Endothelial cell of umbilical vein (primary cell): ENCODE results near the gene ELAVL1. TPM values are rescaled to one million over a fixed set of nuclear protein-coding genes. Genes with fewer than 3 reads are reported as not detected.

Experiments
- BruUV-seq: library from RNA; stranded (reverse); fragments of 400-500 nt; replicated peaks from 2 replicates; lab custom pipeline; 2021; lab: Mats Ljungman, UMichigan
- CTCF ChIA-PET: fragments of 300-600, 350-600 bp; sonication (Branson Sonifier 250); formaldehyde crosslinking; loops from one replicate; lab custom pipeline; 2021; ENCODE audit warnings: antibody characterized with exemption, inconsistent platforms; lab: Charles Lee
- POLR2A ChIA-PET: fragments of 300-600, 350-600 bp; sonication (Branson Sonifier 250); formaldehyde crosslinking; loops from one replicate; lab custom pipeline; 2021; ENCODE audit warnings: antibody characterized with exemption, inconsistent platforms; lab: Charles Lee
- DNase-seq: peaks from one replicate; pipeline ENCODE4 v3.0.0-alpha.2; 2011; ENCODE audit warnings: low read depth, low spot score
- FAIRE-seq: peaks from 2 replicates; lab custom pipeline; 2011; peaks lifted over from hg19 to GRCh38; lab: Jason Lieb, UNC
- H2AFZ ChIP-seq: 2 replicates; pipeline ENCODE4 v1.6.0; 2012; ENCODE audit warnings: low read depth, low read length, control low read depth, inconsistent platforms
- H3K27ac ChIP-seq: 2 replicates; pipeline ENCODE4 v1.5.1; 2011; ENCODE audit warnings: low read depth, mild to moderate bottlenecking, control low read depth, low read length, moderate library complexity; ENCODE audit not compliant: insufficient read depth
- H3K27me3 ChIP-seq, 2 experiments: 2 replicates each; pipeline versions ENCODE4 v1.6.0 to v1.6.1; 2011; ENCODE audit warnings: low read length in 2 of 2, mixed read lengths in 1 of 2; ENCODE audit not compliant: control insufficient read depth in 2 of 2, insufficient read depth in 2 of 2
- H3K36me3 ChIP-seq, 2 experiments: 2 replicates in 1 of 2; 3 replicates in 1 of 2; pipeline ENCODE4 v1.5.1; 2011; ENCODE audit warnings: low read length in 2 of 2, mild to moderate bottlenecking in 1 of 2, moderate library complexity in 1 of 2; ENCODE audit not compliant: control insufficient read depth in 2 of 2, insufficient read depth in 2 of 2; ENCODE audit errors: extremely low read depth in 1 of 2
- H3K4me1 ChIP-seq: 3 replicates; pipeline ENCODE4 v1.5.1; 2011; ENCODE audit warnings: mild to moderate bottlenecking, low read length; ENCODE audit not compliant: control insufficient read depth, insufficient read depth; ENCODE audit errors: extremely low read depth
- H3K4me2 ChIP-seq: 2 replicates; pipeline ENCODE4 v1.6.1; 2011; ENCODE audit warnings: low read length, control low read depth, mixed read lengths; ENCODE audit not compliant: insufficient read depth
- H3K4me3 ChIP-seq, 3 experiments: fragments of 200-600 bp in 1 of 3; sonication (generic), shearing (Covaris generic) in 1 of 3; replicated peaks in 1 of 3; 2 replicates each; pipeline ENCODE4 v1.5.1; 2011 to 2016; ENCODE audit warnings: control low read depth in 3 of 3, low read length in 3 of 3, mild to moderate bottlenecking in 2 of 3, inconsistent platforms in 1 of 3, low read depth in 1 of 3, moderate library complexity in 1 of 3; ENCODE audit not compliant: insufficient read depth in 1 of 3
- H3K79me2 ChIP-seq: 2 replicates; pipeline ENCODE4 v1.6.0; 2012; ENCODE audit warnings: low read length, inconsistent platforms; ENCODE audit not compliant: control insufficient read depth, insufficient read depth
- H3K9ac ChIP-seq: replicated peaks from 2 replicates; pipeline ENCODE3; 2011; ENCODE audit warnings: low read length, control low read depth; ENCODE audit not compliant: insufficient read depth; ENCODE audit errors: extremely low read depth
- H3K9me1 ChIP-seq: replicated peaks from 3 replicates; pipeline ENCODE4 v1.6.0; 2011; ENCODE audit warnings: mild to moderate bottlenecking, low read length; ENCODE audit not compliant: control insufficient read depth, insufficient read depth; ENCODE audit errors: extremely low read depth
- H3K9me3 ChIP-seq: replicated peaks from 2 replicates; pipeline ENCODE4 v1.5.1; 2012; ENCODE audit warnings: low read length, inconsistent platforms; ENCODE audit not compliant: control insufficient read depth, insufficient read depth
- H4K20me1 ChIP-seq: replicated peaks from 2 replicates; pipeline ENCODE3; 2011; ENCODE audit warnings: mild to moderate bottlenecking, low read length; ENCODE audit not compliant: control insufficient read depth, insufficient read depth; ENCODE audit errors: extremely low read depth
- CTCF ChIP-seq, 2 donors: IDR thresholded peaks; 1 replicate in 1 of 2; 2 replicates in 1 of 2; pipeline ENCODE4 v1.5.1; 2011; ENCODE audit warnings: low read length in 2 of 2, mild to moderate bottlenecking in 2 of 2, moderate library complexity in 2 of 2, control low read depth in 1 of 2, inconsistent platforms in 1 of 2, low read depth in 1 of 2; ENCODE audit not compliant: insufficient read depth in 1 of 2; ENCODE audit errors: extremely low read depth in 1 of 2
- EZH2 ChIP-seq: IDR thresholded peaks from 2 replicates; pipeline ENCODE4 v1.6.1; 2012; ENCODE audit warnings: borderline replicate concordance, low read depth, mild to moderate bottlenecking, moderate library complexity, low read length, inconsistent platforms; ENCODE audit not compliant: severe bottlenecking
- FOS ChIP-seq: IDR thresholded peaks from 2 replicates; pipeline ENCODE4 v1.6.1; 2011; ENCODE audit warnings: mild to moderate bottlenecking, low read length, moderate library complexity, borderline replicate concordance; ENCODE audit not compliant: insufficient read depth
- GATA2 ChIP-seq: IDR thresholded peaks from 2 replicates; pipeline ENCODE4 v1.7.0; 2011; ENCODE audit warnings: low read depth, mild to moderate bottlenecking, moderate library complexity, mixed read lengths, low read length; ENCODE audit not compliant: insufficient read length, insufficient read depth
- JUN ChIP-seq: IDR thresholded peaks from 2 replicates; pipeline ENCODE4 v1.6.1; 2011; ENCODE audit warnings: borderline replicate concordance, low read depth; ENCODE audit not compliant: insufficient read length, insufficient read depth
- MAX ChIP-seq: IDR thresholded peaks from 2 replicates; pipeline ENCODE4 v1.6.1; 2011; ENCODE audit not compliant: insufficient read depth, insufficient read length
- MYC ChIP-seq: IDR thresholded peaks from one replicate; pipeline ENCODE4 v1.6.1; 2011; ENCODE audit warnings: mild to moderate bottlenecking, low read depth, low read length
- POLR2A ChIP-seq: IDR thresholded peaks from 2 replicates; pipeline ENCODE4 v1.6.1; 2012; ENCODE audit warnings: low read depth, mild to moderate bottlenecking, control low read depth, low read length
- POLR2AphosphoS5 ChIP-seq: IDR thresholded peaks from 2 replicates; pipeline ENCODE4 v1.6.1; 2012; ENCODE audit warnings: low read depth, mild to moderate bottlenecking, control low read depth, low read length, moderate library complexity; ENCODE audit not compliant: insufficient read depth
- dilution Hi-C: fragments of 300-500 bp; cut with MboI; formaldehyde crosslinking; loops from one replicate; pipeline ENCODE4 v1.15.0; 2019; ENCODE audit warnings: low sequenced_read_pairs; ENCODE audit not compliant: extremely low pct_ligation_motif_present
- intact Hi-C: fragments of 100-400 bp; cut with micrococcal nuclease; formaldehyde crosslinking; loops from one replicate; pipeline ENCODE4 v1.10.0; 2022
- polyA plus RNA-seq, 4 experiments: library from polyadenylated mRNA; depleted of rRNA in 3 of 4; stranded (reverse) in 3 of 4; unstranded in 1 of 4; fragments of >200 nt; gene quantifications; 2 replicates each; pipeline versions ENCODE4 v1.2.1 to v1.2.3, GENCODE V29; 2011 to 2012; ENCODE audit warnings: missing spikeins in 1 of 4
- total RNA-seq: library from RNA; stranded (reverse); gene quantifications from 2 replicates; pipeline ENCODE4 v1.2.3, GENCODE V29; 2021

ELAVL1 gene
- total and polyA plus RNA-seq, 2 donors (not counting 3 experiments of a cell fraction or from before 2014, with no cell fraction given) = 46.8 to 134 TPM

- POLR2A ChIA-PET = interaction anchor here (0.7 kb wide), 1 partner anchor 879 kb away, joined by 4 read pairs; no protein-coding TSS in a partner anchor
Observed at GRCh38 chr19:7976461-7976860, 29.0 kb downstream of the ELAVL1 start.

GRCh38 chr19:7975037-7975436 lies 30.4 kb downstream of the ELAVL1 start:
- Histone ChIP-seq H3K79me2 (no peaks in the 10 kb centered on the region), H3K9me3 (no peaks in the 10 kb centered on the region), H4K20me1 (no peaks in the 10 kb centered on the region), H3K9me1 (no peaks in the 10 kb centered on the region), H3K4me3 (no peak overlapping the region), H2AFZ (no peak overlapping the region), H3K36me3 (peaks cover 8 to 57% of the 10 kb centered on the region in 2 experiments), H3K27ac (no peak overlapping the region), H3K4me2 (no peak overlapping the region), H3K27me3 (no peaks in the 10 kb centered on the region), H3K9ac (no peak overlapping the region), H3K4me1 (no peaks in the 10 kb centered on the region)
- dilution Hi-C loops (no loop called here), intact Hi-C loops (no loop called here)
- ChIA-PET CTCF (no interaction called here), POLR2A (no interaction called here)
- no peak for DNase-seq
- TF ChIP-seq FOS = no peak
- TF ChIP-seq MAX = no peak
- no peak for TF ChIP-seq EZH2
- TF ChIP-seq MYC = no peak
- no peak for TF ChIP-seq GATA2
- no peak for TF ChIP-seq JUN
- TF ChIP-seq CTCF (IDR thresholded peaks at IDR 0.05; ENCODE audit: extremely low read depth in 1 of 2, insufficient read depth in 1 of 2, low read depth in 1 of 2, low read length in 2 of 2) = no peak
- TF ChIP-seq POLR2AphosphoS5 = no peak
- no peak for TF ChIP-seq POLR2A
- BruUV-seq = no TSS peak
- no peak for FAIRE-seq

More at GRCh38 chr19:7976461-7976860, 29.0 kb downstream of the ELAVL1 start:
- Histone ChIP-seq H4K20me1 (no peaks in the 10 kb centered on the region), H3K4me1 (no peaks in the 10 kb centered on the region), H3K4me3 (no peak overlapping the region), H3K27ac (no peak overlapping the region), H2AFZ (no peak overlapping the region), H3K9me3 (no peaks in the 10 kb centered on the region), H3K9ac (no peak overlapping the region), H3K4me2 (no peak overlapping the region), H3K9me1 (no peaks in the 10 kb centered on the region), H3K79me2 (peaks cover 2% of the 10 kb centered on the region), H3K36me3 (peaks cover 10 to 67% of the 10 kb centered on the region in 2 experiments), H3K27me3 (no peaks in the 10 kb centered on the region)
- dilution Hi-C loops (no loop called here), intact Hi-C loops (no loop called here)
- FAIRE-seq = no peak
- BruUV-seq = no TSS peak
- no peak for DNase-seq
- CTCF ChIA-PET = no interaction called here
- TF ChIP-seq POLR2AphosphoS5 = no peak
- TF ChIP-seq JUN = no peak
